Erythroblast (primary cell): ENCODE data around the gene XRCC3.

Experiments
- DNase-seq, 2 experiments: peaks; one replicate each; lab custom pipeline; 2025; lab: John Stamatoyannopoulos, UW
- GATA1 ChIP-seq: IDR thresholded peaks from 2 replicates; pipeline ENCODE4 v1.6.1; 2011; ENCODE audit warnings: low read depth, mild to moderate bottlenecking, control low read depth, low read length, moderate library complexity
- POLR2A ChIP-seq: IDR thresholded peaks from 2 replicates; pipeline ENCODE4 v1.6.1; 2011; ENCODE audit warnings: mild to moderate bottlenecking, low read length

The XRCC3 gene

GRCh38 chr14:103711516-103712431 is 3.5 kb downstream of the XRCC3 start:
- TF ChIP-seq GATA1: no peak
- no peak for TF ChIP-seq POLR2A
- no peak for DNase-seq

DNA sequence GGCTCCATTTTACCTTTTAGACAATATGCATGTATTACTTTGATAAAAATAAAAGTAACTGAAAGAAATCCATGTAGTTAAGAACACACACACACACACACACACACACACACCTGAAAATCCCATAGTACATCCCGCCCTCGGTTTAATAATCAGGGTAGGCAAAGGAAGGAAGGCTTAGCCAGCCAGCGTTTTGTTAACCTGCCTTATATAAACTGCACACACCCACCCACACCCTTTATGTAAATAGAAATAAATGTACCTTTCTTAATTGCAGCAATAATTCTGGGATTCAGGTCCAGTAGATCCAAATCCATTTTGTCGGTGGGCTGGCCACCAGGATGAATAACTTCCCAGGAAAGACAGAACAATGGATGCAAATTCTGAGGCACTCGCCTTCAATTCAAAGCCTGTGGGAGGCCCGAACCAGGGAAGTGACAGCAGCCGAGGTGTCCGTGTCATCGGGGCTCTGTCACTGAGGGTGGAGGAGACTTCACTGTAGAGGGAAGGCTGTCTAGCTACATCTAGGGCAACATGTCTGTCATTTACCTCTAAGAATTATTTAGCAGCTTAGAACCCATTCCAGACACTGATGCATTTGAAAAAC is 4.4 kb downstream of the XRCC3 start:
- TF ChIP-seq POLR2A (no peak), GATA1 (no peak)

DNA sequence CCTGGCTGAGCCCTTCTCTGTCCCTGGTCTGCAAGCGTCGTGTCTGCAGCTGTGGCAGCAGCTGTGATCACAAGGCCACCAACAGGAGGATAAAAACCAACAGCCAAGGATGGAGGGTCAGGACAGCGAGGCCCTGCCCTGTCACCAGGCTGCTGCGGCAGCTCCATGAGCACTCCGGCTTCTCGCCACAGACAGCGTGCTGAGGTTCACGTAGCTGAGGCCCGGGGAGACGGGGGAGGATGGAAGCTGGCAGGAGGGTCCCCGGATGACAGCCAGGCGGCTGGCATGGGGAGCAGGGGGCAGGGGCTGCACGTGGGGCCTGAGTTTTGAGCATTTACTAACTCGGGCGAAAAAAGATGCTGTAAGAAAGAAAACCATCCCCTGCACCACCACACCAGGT is 5.4 kb downstream of the XRCC3 start:
- TF ChIP-seq POLR2A (no peak), GATA1 (no peak)
- DNase-seq: no peak

More for the DNA sequence above, 4.4 kb downstream of the XRCC3 start:
- DNase-seq: no peak

DNA sequence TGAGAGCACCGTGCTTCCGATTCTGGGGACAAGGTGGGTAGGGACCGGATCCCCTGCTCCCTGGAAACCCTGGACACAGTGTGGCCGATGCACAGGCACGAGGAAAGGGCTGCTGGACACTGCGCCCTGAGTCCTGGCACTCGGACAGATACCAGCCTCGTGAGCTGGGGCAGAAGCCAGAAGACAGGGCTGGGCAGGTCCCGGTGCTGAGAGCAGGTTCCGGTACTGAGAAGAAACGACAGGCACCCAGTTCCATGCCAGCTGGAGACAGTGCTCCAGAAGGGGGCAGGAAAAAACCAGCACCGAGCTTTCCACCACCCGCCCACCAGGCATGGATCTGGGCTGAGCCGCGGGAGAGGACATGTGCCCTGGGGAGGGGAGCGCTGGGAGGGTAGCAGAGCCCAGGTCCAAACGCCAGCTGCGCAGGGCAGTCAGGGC is 6.5 kb downstream of the XRCC3 start:
- TF ChIP-seq GATA1: no peak
- TF ChIP-seq POLR2A: no peak
- DNase-seq: no peak

GRCh38 chr14:103707329-103708263 is 7.7 kb downstream of the XRCC3 start:
- no peak for DNase-seq
- TF ChIP-seq GATA1 (no peak), POLR2A (no peak)

DNA sequence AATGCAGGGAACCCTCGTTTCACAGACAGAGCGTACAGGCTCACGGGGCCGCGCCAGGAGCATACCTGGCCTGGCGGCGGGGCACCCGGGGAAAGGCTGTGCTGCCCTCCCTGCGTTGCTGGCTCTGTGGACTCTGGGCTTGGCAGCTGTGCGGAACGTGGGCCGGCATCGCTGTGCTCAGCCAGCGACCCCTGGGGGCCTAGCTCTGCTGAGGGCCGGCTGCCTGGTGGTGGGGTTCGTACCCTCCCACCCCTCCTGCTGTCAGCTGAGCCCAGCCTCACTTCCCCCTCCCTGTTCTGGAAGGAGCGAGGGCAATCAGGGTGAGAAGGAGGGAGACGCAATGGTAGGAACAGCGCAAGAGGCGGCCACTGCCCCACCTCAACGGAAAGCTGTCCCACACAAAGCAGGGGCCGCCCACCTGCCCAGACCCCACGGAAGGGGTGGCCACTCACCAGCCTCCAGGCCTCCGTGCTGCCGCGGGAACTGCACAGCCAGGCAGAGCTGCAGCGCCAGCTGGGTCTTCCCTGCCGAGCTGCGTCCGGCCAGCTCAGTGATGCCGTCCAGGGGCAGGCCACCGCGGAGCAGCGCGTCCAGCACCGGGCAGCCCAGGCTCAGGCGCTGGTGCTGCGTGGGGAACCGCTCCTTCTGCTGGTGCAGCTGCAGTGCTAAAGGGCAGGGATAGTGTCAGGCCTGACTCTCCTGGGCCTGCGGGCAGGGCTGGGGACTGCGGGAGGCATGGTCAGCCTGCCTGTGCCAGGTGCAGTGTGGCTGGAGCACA is 8.5 kb downstream of the XRCC3 start:
- no peak for DNase-seq
- TF ChIP-seq POLR2A (no peak), GATA1 (no peak)

- TF ChIP-seq GATA1 (no peak), POLR2A (no peak)
- no peak for DNase-seq
Measured at GRCh38 chr14:103705504-103706284, 9.6 kb downstream of the XRCC3 start.

DNA sequence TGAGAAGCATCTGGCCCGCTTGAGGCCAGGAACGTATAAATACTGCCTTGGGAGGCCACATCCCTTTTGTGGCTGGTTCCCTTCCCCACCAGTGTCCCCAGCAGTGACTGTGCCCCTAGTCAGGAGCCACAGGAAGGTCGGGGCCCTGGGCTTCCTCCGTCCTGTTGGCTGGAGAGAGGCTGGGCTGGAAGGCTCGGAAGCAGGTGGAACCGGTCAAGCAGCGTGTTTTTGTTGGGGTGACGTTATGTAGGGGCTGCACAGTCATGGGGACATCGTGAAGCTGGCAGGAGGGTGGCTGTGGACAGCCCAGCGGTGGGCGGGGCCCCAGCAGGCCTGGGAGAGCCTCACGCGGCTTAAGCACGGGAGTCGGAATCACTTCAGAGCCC is 10.1 kb downstream of the XRCC3 start:
- DNase-seq: no peak
- TF ChIP-seq POLR2A: no peak
- no peak for TF ChIP-seq GATA1

DNA sequence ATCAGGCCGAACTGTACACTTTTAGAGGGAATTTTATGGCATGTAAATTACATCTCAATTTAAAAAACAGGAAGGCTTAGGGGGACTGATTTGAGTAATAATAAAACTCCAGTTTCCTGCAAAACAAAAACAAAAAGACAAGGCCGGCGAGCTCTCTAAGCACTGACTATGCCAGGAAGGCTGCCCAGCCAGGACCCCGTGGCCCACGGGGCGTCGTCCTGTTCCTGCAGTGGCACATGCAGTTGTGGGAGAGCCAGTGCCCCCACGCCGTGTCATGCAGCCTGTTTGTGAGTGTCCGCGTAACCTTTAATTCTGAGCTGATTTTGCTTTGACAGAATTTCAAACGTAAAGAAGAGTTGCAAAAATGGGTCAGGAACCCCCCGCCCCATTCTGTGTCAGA is 10.5 kb downstream of the XRCC3 start:
- TF ChIP-seq POLR2A (no peak), GATA1 (no peak)
- DNase-seq: no peak

- no peak for TF ChIP-seq GATA1
- TF ChIP-seq POLR2A: no peak
Measured at GRCh38 chr14:103703433-103704385, 11.5 kb downstream of the XRCC3 start.

GRCh38 chr14:103702497-103703432 is 12.5 kb downstream of the XRCC3 start:
- no peak for DNase-seq
- no peak for TF ChIP-seq POLR2A
- no peak for TF ChIP-seq GATA1

More at GRCh38 chr14:103703433-103704385, 11.5 kb downstream of the XRCC3 start:
- no peak for DNase-seq
